Measurements from ENCODE around the gene HAAO. TPM values are rescaled to one million over a fixed set of nuclear protein-coding genes. Genes with fewer than 3 reads are reported as not detected.

Gene HAAO
- total RNA-seq, 1 experiment from 2014 or later, result 6.6 TPM

DNA sequence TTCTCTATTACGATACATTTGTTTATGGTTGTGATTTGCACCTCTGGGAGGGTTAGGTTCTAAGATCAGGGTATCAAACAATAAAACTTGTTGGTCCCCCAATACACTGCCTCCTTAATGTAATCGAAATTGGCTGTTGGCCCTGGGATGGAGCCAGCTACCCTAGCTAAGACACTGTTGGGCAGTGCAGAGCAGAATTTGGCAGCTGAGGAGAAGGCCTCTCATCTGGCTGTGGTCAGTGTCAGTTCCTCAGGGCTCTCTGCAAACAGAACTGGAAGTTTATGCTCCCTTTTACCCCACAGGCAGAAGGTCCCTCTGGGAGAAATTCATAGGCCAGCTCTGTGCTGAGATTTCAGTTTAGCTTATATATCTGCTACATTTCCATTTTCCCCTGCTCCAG is 8.6 kb upstream of the HAAO start:
- Histone ChIP-seq H3K79me1 (ENCODE audit: insufficient read depth, low read depth, low read length, poor library complexity, severe bottlenecking) (no peaks in the 10 kb centered on the region), H3K4me2 (ENCODE audit: insufficient read depth, insufficient read length, low read length) (no peak overlapping the region), H4K5ac (ENCODE audit: insufficient read length, low read depth, low read length) (no peak overlapping the region), H2BK5ac (ENCODE audit: insufficient read length, low read length) (no peak overlapping the region), H2AFZ (ENCODE audit: low read length) (no peak overlapping the region), H3K27ac (ENCODE audit: insufficient read length, low read depth, low read length) (no peak overlapping the region), H3K14ac (ENCODE audit: insufficient read depth, low read length) (no peak overlapping the region), H3K9me3 (ENCODE audit: control insufficient read depth, low read depth, low read length) (no peaks in the 10 kb centered on the region), H4K20me1 (ENCODE audit: control insufficient read depth, insufficient read depth, insufficient read length) (no peaks in the 10 kb centered on the region), H3K4me1 (ENCODE audit: insufficient read depth, low read length) (no peaks in the 10 kb centered on the region), H3K23me2 (ENCODE audit: insufficient read length, low read depth, low read length, poor library complexity, severe bottlenecking) (no peaks in the 10 kb centered on the region), H3K23ac (ENCODE audit: insufficient read length, low read depth, low read length) (no peak overlapping the region), H2BK15ac (ENCODE audit: low read depth, low read length) (no peak overlapping the region), H2BK120ac (ENCODE audit: low read depth, low read length, poor library complexity, severe bottlenecking) (no peak overlapping the region), H3K9ac (ENCODE audit: extremely low read depth, insufficient read length, low read length) (no peak overlapping the region), H3T11ph (ENCODE audit: low read length) (no peak overlapping the region), H3K79me2 (ENCODE audit: insufficient read depth, low read length) (no peaks in the 10 kb centered on the region), H4K8ac (replicated peaks; ENCODE audit: insufficient read length, low read depth, low read length) (no peak overlapping the region), H2BK12ac (ENCODE audit: insufficient read length, low read depth, low read length) (no peak overlapping the region), H3K27me3 (ENCODE audit: insufficient read depth, low read length) (no peaks in the 10 kb centered on the region), H4K91ac (ENCODE audit: insufficient read length, low read depth, low read length) (no peak overlapping the region), H2BK20ac (ENCODE audit: low read depth, low read length, poor library complexity, severe bottlenecking) (no peak overlapping the region), H3K4ac (ENCODE audit: low read depth, low read length) (no peak overlapping the region), H2AK5ac (ENCODE audit: insufficient read length, low read length) (no peak overlapping the region), H3K18ac (ENCODE audit: insufficient read length, low read depth, low read length) (no peak overlapping the region), H3K56ac (ENCODE audit: insufficient read length, low read depth, low read length) (no peak overlapping the region)
- Mint-ChIP-seq H3K4me1 (peaks cover 5 to 7% of the 10 kb centered on the region in 2 experiments), H3K27me3 (ENCODE audit: low read depth) (peaks cover 2% of the 10 kb centered on the region), H3K4me3 (no peak overlapping the region), H3K9me3 (peaks cover 0 to 4% of the 10 kb centered on the region in 2 experiments; a peak in 1 of 5 replicates), H3K27ac (no peak overlapping the region), H3K36me3 (ENCODE audit: insufficient read depth in 1 of 3, low read depth in 3 of 3) (peaks cover 0 to 4% (median 0%) of the 10 kb centered on the region in 3 experiments; a peak in 3 of 7 replicates)
- WGBS (ENCODE audit: extremely low coverage, insufficient read length, low lambda C conversion rate), result no CpG with 5 or more reads among the region's 2 CpGs
- TF ChIP-seq, protein P1, sequence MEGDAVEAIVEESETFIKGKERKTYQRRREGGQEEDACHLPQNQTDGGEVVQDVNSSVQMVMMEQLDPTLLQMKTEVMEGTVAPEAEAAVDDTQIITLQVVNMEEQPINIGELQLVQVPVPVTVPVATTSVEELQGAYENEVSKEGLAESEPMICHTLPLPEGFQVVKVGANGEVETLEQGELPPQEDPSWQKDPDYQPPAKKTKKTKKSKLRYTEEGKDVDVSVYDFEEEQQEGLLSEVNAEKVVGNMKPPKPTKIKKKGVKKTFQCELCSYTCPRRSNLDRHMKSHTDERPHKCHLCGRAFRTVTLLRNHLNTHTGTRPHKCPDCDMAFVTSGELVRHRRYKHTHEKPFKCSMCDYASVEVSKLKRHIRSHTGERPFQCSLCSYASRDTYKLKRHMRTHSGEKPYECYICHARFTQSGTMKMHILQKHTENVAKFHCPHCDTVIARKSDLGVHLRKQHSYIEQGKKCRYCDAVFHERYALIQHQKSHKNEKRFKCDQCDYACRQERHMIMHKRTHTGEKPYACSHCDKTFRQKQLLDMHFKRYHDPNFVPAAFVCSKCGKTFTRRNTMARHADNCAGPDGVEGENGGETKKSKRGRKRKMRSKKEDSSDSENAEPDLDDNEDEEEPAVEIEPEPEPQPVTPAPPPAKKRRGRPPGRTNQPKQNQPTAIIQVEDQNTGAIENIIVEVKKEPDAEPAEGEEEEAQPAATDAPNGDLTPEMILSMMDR (conservative IDR thresholded peaks at IDR 0.05), result no peak
- no peak for DNase-seq

Data from H9 (cell line).